ENCODE data around the gene DOCK10.

The DOCK10 gene

GRCh38 chr2:224722770-224723169, 319.5 kb downstream of the DOCK10 start:
- WGBS, 2 experiments (ENCODE audit: insufficient coverage in 2 of 2) = 95 to 98% methylated on average over 4 of the region's 4 CpGs
- H3K4me1 ChIP-seq (ENCODE audit: control insufficient read depth, insufficient read depth, low read length, poor library complexity, severe bottlenecking) = no peaks in the 10 kb centered on the region
- no peak overlapping the region for H3K4me3 ChIP-seq (ENCODE audit: extremely low read depth, insufficient read depth, low read length, poor library complexity, severe bottlenecking)
- H3K9me3 ChIP-seq (ENCODE audit: control insufficient read depth, low read length) = no peaks in the 10 kb centered on the region
- H3K27ac ChIP-seq (ENCODE audit: low read depth, low read length, severe bottlenecking) = no peak overlapping the region
- no peaks in the 10 kb centered on the region for H3K36me3 ChIP-seq (ENCODE audit: control insufficient read depth, insufficient read depth, low read length)

GRCh38 chr2:224722250-224722649, 320.0 kb downstream of the DOCK10 start:
- 80 to 100% methylated on average over 1 of the region's 3 CpGs for WGBS, 2 experiments (ENCODE audit: insufficient coverage in 2 of 2)
- Histone ChIP-seq H3K4me1 (ENCODE audit: control insufficient read depth, insufficient read depth, low read length, poor library complexity, severe bottlenecking) (no peaks in the 10 kb centered on the region), H3K36me3 (ENCODE audit: control insufficient read depth, insufficient read depth, low read length) (no peaks in the 10 kb centered on the region), H3K27ac (ENCODE audit: low read depth, low read length, severe bottlenecking) (no peak overlapping the region), H3K9me3 (ENCODE audit: control insufficient read depth, low read length) (no peaks in the 10 kb centered on the region), H3K4me3 (ENCODE audit: extremely low read depth, insufficient read depth, low read length, poor library complexity, severe bottlenecking) (no peak overlapping the region)

- Histone ChIP-seq H3K4me3 (ENCODE audit: extremely low read depth, insufficient read depth, low read length, poor library complexity, severe bottlenecking) (no peak overlapping the region), H3K4me1 (ENCODE audit: control insufficient read depth, insufficient read depth, low read length, poor library complexity, severe bottlenecking) (no peaks in the 10 kb centered on the region), H3K27ac (ENCODE audit: low read depth, low read length, severe bottlenecking) (no peak overlapping the region), H3K36me3 (ENCODE audit: control insufficient read depth, insufficient read depth, low read length) (no peaks in the 10 kb centered on the region), H3K9me3 (ENCODE audit: control insufficient read depth, low read length) (no peaks in the 10 kb centered on the region)
- no CpG with 5 or more reads among the region's 2 CpGs for WGBS, 2 experiments (ENCODE audit: insufficient coverage in 2 of 2)
These were observed 325.3 kb downstream of the DOCK10 start for GRCh38 chr2:224716921-224717320.

- no peaks in the 10 kb centered on the region for H3K4me1 ChIP-seq (ENCODE audit: control insufficient read depth, insufficient read depth, low read length, poor library complexity, severe bottlenecking)
- H3K27ac ChIP-seq (ENCODE audit: low read depth, low read length, severe bottlenecking) = no peak within 1 kb of the TSS
- no peak within 1 kb of the TSS for H3K4me3 ChIP-seq (ENCODE audit: extremely low read depth, insufficient read depth, low read length, poor library complexity, severe bottlenecking)
- WGBS, 2 experiments (ENCODE audit: insufficient coverage in 2 of 2) = 93 to 100% methylated on average over 4 of the region's 5 CpGs
- H3K9me3 ChIP-seq (ENCODE audit: control insufficient read depth, low read length) = no peaks in the 10 kb centered on the region
- H3K36me3 ChIP-seq (ENCODE audit: control insufficient read depth, insufficient read depth, low read length) = no peaks in the 10 kb centered on the region
These were observed 326.1 kb downstream of the DOCK10 start, which contains the start of gene CCDC195 for GRCh38 chr2:224716201-224716600. CCDC195 (minus strand) TSS chr2:224716365; CDS start chr2:224716365, 0 bp downstream.
